ENCODE measurements around the gene LSM4.

DNA sequence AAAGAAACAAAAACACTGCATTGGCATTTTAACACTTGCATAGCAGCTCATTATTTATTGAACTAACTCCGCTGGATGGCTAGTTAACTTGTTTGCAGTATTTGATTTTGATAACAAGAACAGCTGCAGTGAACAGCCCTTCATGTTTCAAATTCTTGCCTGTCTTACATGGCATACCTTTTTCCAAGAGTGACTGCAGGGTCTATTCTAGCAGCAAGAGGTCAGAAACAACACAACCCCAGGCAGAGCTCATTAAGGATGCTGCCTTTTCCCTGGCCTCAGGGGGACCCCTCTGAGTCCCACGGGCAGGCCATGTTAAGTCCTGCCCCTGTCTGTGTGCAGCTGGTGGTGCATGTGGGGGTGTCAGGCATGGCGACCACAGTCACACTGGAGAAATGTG is 34.2 kb upstream of the LSM4 start:
- TF ChIP-seq, protein P1, sequence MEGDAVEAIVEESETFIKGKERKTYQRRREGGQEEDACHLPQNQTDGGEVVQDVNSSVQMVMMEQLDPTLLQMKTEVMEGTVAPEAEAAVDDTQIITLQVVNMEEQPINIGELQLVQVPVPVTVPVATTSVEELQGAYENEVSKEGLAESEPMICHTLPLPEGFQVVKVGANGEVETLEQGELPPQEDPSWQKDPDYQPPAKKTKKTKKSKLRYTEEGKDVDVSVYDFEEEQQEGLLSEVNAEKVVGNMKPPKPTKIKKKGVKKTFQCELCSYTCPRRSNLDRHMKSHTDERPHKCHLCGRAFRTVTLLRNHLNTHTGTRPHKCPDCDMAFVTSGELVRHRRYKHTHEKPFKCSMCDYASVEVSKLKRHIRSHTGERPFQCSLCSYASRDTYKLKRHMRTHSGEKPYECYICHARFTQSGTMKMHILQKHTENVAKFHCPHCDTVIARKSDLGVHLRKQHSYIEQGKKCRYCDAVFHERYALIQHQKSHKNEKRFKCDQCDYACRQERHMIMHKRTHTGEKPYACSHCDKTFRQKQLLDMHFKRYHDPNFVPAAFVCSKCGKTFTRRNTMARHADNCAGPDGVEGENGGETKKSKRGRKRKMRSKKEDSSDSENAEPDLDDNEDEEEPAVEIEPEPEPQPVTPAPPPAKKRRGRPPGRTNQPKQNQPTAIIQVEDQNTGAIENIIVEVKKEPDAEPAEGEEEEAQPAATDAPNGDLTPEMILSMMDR (IDR thresholded peaks at IDR 0.05): no peak
- no peak for TF ChIP-seq EZH2 (IDR thresholded peaks at IDR 0.05)

Measured in neural progenitor cell (in vitro differentiated cells).